Caco-2 (cell line): Measurements from ENCODE around the gene SLC14A1. TPM values are rescaled to one million over a fixed set of nuclear protein-coding genes. Genes with fewer than 3 reads are reported as not detected.

Experiments
- BruUV-seq: library from RNA; stranded (reverse); fragments of 400-500 nt; replicated peaks from 2 replicates; lab custom pipeline; 2021; lab: Mats Ljungman, UMichigan
- CTCF ChIA-PET: fragments of 300-600 bp; sonication (Branson Sonifier 250); formaldehyde crosslinking; loops from one replicate; lab custom pipeline; 2022; ENCODE audit warnings: antibody characterized with exemption; lab: Charles Lee
- POLR2A ChIA-PET: fragments of 300-600 bp; sonication (Branson Sonifier 250); formaldehyde crosslinking; loops from one replicate; lab custom pipeline; 2022; ENCODE audit warnings: antibody characterized with exemption; lab: Charles Lee
- DNase-seq, 2 experiments: peaks; one replicate each; pipeline versions ENCODE4 v3.0.0 to v3.0.0-alpha.2; 2020 to 2022
- H3K27me3 ChIP-seq: replicated peaks from 2 replicates; pipeline ENCODE4 v1.6.0; 2011; ENCODE audit warnings: low read length; ENCODE audit not compliant: control insufficient read depth, insufficient read depth
- H3K36me3 ChIP-seq: 2 replicates; pipeline ENCODE4 v1.5.1; 2011; ENCODE audit warnings: low read length; ENCODE audit not compliant: control insufficient read depth, insufficient read depth
- H3K4me1 ChIP-seq: fragments of 250-450 bp; sonication (Bioruptor Pico); 2 replicates; pipeline ENCODE4 v1.5.1; 2020; ENCODE audit warnings: mild to moderate bottlenecking
- H3K4me3 ChIP-seq: 2 replicates; pipeline ENCODE4 v1.5.1; 2011; ENCODE audit warnings: low read depth, mild to moderate bottlenecking, control low read depth, low read length
- H3K9me3 ChIP-seq: fragments of 250-450 bp; sonication (Bioruptor Pico); 2 replicates; pipeline ENCODE4 v1.5.1; 2020; ENCODE audit warnings: mild to moderate bottlenecking, moderate library complexity
- H3K27ac Mint-ChIP-seq: one replicate; pipeline ENCODE4 v1.8.0; 2022; ENCODE audit warnings: mixed read lengths; ENCODE audit not compliant: unreplicated experiment
- H3K27me3 Mint-ChIP-seq: one replicate; pipeline ENCODE4 v1.8.0; 2022; ENCODE audit warnings: mixed read lengths; ENCODE audit not compliant: insufficient read depth, unreplicated experiment
- H3K36me3 Mint-ChIP-seq: one replicate; pipeline ENCODE4 v1.8.0; 2022; ENCODE audit warnings: mild to moderate bottlenecking, mixed read lengths; ENCODE audit not compliant: insufficient read depth, unreplicated experiment
- H3K4me1 Mint-ChIP-seq: one replicate; pipeline ENCODE4 v1.8.0; 2022; ENCODE audit warnings: low read depth, mixed read lengths; ENCODE audit not compliant: unreplicated experiment
- H3K4me3 Mint-ChIP-seq: one replicate; pipeline ENCODE4 v1.8.0; 2022; ENCODE audit warnings: mild to moderate bottlenecking, moderate library complexity, mixed read lengths; ENCODE audit not compliant: unreplicated experiment
- H3K9me3 Mint-ChIP-seq: one replicate; pipeline ENCODE4 v1.8.0; 2022; ENCODE audit warnings: mixed read lengths; ENCODE audit not compliant: unreplicated experiment
- intact Hi-C: fragments of 100-400 bp; cut with micrococcal nuclease; formaldehyde crosslinking; loops from one replicate; pipeline ENCODE4 v1.10.0; 2022; ENCODE audit not compliant: unreplicated experiment
- total RNA-seq: library from RNA; stranded (reverse); gene quantifications from 2 replicates; pipeline ENCODE4 v1.2.3, GENCODE V29; 2022
- TF ChIP-seq, protein P1 (sequence below), 2 experiments: fragments of 200-600 bp in 1 of 2; IDR thresholded peaks; 1 replicate in 1 of 2; 2 replicates in 1 of 2; pipeline versions ENCODE4 v1.5.1 to v1.8.0; 2011 to 2022; ENCODE audit warnings: antibody characterized with exemption in 1 of 2, control low read depth in 1 of 2, inconsistent platforms in 1 of 2, low read depth in 1 of 2, low read length in 1 of 2, mild to moderate bottlenecking in 1 of 2, moderate library complexity in 1 of 2; ENCODE audit not compliant: insufficient read depth in 1 of 2, severe bottlenecking in 1 of 2, unreplicated experiment in 1 of 2

The SLC14A1 gene
- total RNA-seq, 1 experiment from 2014 or later: not detected

DNA sequence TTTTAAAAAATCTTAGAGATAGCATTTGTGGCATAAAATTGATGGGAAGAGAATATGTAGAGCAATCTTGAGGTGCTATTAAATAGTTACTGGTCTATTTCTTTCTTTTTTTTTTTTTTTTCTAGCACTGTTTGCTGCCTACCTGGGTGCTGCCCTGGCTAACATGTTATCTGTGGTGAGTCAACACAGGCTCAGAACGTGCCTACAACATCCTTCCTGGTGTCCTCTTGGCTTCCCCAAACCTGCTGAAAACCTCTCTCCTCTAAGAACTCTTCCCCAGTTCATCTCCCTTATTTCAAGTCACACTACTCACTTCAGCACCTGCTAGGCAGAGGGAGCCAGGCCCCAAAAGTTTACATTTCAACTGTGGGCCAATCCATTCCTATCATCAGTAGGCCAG lies 45.1 kb upstream of the SLC14A1 start:
- Mint-ChIP-seq H3K4me3 (no peak overlapping the region), H3K36me3 (peaks cover 4% of the 10 kb centered on the region), H3K4me1 (no peaks in the 10 kb centered on the region), H3K9me3 (no peaks in the 10 kb centered on the region), H3K27ac (no peak overlapping the region), H3K27me3 (peaks cover 5% of the 10 kb centered on the region)
- H3K27me3 ChIP-seq: no peaks in the 10 kb centered on the region
- no peak for DNase-seq
- TF ChIP-seq, protein P1, sequence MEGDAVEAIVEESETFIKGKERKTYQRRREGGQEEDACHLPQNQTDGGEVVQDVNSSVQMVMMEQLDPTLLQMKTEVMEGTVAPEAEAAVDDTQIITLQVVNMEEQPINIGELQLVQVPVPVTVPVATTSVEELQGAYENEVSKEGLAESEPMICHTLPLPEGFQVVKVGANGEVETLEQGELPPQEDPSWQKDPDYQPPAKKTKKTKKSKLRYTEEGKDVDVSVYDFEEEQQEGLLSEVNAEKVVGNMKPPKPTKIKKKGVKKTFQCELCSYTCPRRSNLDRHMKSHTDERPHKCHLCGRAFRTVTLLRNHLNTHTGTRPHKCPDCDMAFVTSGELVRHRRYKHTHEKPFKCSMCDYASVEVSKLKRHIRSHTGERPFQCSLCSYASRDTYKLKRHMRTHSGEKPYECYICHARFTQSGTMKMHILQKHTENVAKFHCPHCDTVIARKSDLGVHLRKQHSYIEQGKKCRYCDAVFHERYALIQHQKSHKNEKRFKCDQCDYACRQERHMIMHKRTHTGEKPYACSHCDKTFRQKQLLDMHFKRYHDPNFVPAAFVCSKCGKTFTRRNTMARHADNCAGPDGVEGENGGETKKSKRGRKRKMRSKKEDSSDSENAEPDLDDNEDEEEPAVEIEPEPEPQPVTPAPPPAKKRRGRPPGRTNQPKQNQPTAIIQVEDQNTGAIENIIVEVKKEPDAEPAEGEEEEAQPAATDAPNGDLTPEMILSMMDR (IDR thresholded peaks at IDR 0.05; ENCODE audit: insufficient read depth in 1 of 2, low read depth in 1 of 2, low read length in 1 of 2, severe bottlenecking in 1 of 2, unreplicated experiment in 1 of 2): no peak
- H3K4me1 ChIP-seq: no peaks in the 10 kb centered on the region
- intact Hi-C loops: no loop called here
- H3K9me3 ChIP-seq: no peaks in the 10 kb centered on the region
- POLR2A ChIA-PET: no interaction called here
- no TSS peak for BruUV-seq
- no peak overlapping the region for H3K4me3 ChIP-seq
- CTCF ChIA-PET: no interaction called here
- no peaks in the 10 kb centered on the region for H3K36me3 ChIP-seq

DNA sequence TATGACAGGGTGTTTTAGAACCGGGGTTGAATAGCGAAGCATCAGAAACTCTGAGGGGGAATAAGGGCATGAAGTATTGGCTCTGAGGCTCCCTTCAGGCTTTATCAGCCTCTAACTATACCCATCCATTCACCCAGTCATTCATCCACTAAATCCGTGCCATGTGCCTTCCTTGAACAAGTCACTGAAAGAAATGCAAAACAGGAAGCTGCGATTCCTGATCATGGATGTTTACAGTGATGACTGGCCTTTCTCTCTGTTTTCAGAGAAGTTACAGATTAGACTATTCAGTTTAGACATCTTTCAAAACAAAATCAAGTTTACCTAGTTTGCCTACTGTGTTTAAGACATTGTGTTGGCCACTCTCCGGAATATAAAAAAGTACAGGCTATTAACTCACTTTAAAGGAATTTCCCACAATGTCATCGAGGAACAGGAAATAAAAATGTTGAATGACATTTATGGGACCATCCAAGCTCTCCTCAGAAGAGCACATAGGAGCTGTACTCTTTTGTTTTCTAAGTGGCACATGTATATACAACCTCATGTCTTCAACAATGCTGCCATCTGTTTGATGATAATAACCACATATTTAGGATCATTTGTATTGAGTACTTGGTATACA lies 43.8 kb upstream of the SLC14A1 start:
- TF ChIP-seq, protein P1 (IDR thresholded peaks at IDR 0.05; ENCODE audit: insufficient read depth in 1 of 2, low read depth in 1 of 2, low read length in 1 of 2, severe bottlenecking in 1 of 2, unreplicated experiment in 1 of 2): no peak
- H3K4me1 ChIP-seq: no peaks in the 10 kb centered on the region
- ChIA-PET POLR2A (no interaction called here), CTCF (no interaction called here)
- no peak for DNase-seq
- Mint-ChIP-seq H3K4me3 (no peak overlapping the region), H3K27me3 (peaks cover 5% of the 10 kb centered on the region), H3K9me3 (no peaks in the 10 kb centered on the region), H3K4me1 (no peaks in the 10 kb centered on the region), H3K27ac (no peak overlapping the region), H3K36me3 (peaks cover 4% of the 10 kb centered on the region)
- BruUV-seq: no TSS peak
- no peak overlapping the region for H3K4me3 ChIP-seq
- no peaks in the 10 kb centered on the region for H3K9me3 ChIP-seq
- intact Hi-C loops: no loop called here
- no peaks in the 10 kb centered on the region for H3K36me3 ChIP-seq
- H3K27me3 ChIP-seq: no peaks in the 10 kb centered on the region

DNA sequence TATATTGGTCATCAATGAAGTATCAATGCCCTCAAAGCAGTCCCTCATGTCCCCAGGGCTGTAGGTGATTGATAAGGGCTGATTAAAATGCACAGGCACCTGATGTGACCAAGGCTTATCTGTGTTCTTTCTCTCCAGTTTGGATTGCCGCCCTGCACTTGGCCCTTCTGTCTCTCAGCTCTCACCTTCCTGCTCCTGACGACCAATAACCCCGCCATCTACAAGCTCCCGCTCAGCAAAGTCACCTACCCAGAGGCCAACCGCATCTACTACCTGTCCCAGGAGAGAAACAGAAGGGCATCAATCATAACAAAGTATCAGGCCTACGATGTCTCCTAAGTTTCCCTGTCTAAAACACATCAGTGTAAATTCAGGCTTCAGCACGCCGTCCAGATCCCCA lies 41.8 kb upstream of the SLC14A1 start:
- H3K36me3 Mint-ChIP-seq: peaks cover 4% of the 10 kb centered on the region
- H3K27me3 ChIP-seq: no peaks in the 10 kb centered on the region
- intact Hi-C loops: no loop called here
- peaks cover 5% of the 10 kb centered on the region for H3K27me3 Mint-ChIP-seq
- TF ChIP-seq, protein P1 (IDR thresholded peaks at IDR 0.05; ENCODE audit: insufficient read depth in 1 of 2, low read depth in 1 of 2, low read length in 1 of 2, severe bottlenecking in 1 of 2, unreplicated experiment in 1 of 2): no peak
- H3K9me3 ChIP-seq: no peaks in the 10 kb centered on the region
- H3K36me3 ChIP-seq: no peaks in the 10 kb centered on the region
- no peaks in the 10 kb centered on the region for H3K4me1 ChIP-seq
- no peak overlapping the region for H3K4me3 ChIP-seq
- H3K27ac Mint-ChIP-seq: no peak overlapping the region
- POLR2A ChIA-PET: no interaction called here
- H3K9me3 Mint-ChIP-seq: no peaks in the 10 kb centered on the region
- H3K4me3 Mint-ChIP-seq: no peak overlapping the region
- BruUV-seq: no TSS peak
- CTCF ChIA-PET: no interaction called here
- DNase-seq: no peak
- no peaks in the 10 kb centered on the region for H3K4me1 Mint-ChIP-seq
